ENCODE results near the gene ZFYVE28.

- TF ChIP-seq NRF1 (IDR thresholded peaks at IDR 0.05; ENCODE audit: low read depth, low read length): no peak
- no peak for TF ChIP-seq POLR2AphosphoS5 (IDR thresholded peaks at IDR 0.05; ENCODE audit: low read depth, low read length)
These were observed 154.5 kb downstream of the ZFYVE28 start for GRCh38 chr4:2263926-2264321.

Measured in H1 (cell line).